ENCODE measurements around the gene TMEM132C.

TMEM132C gene

GRCh38 chr12:128326406-128326805 lies 59.4 kb downstream of the TMEM132C start:
- in situ Hi-C loops (cut with MboI; ENCODE audit: low sequenced_read_pairs, unreplicated experiment): no loop called here
- TF ChIP-seq CTCF (IDR thresholded peaks at IDR 0.05; ENCODE audit: borderline replicate concordance, control extremely low read depth, extremely low read depth, insufficient read depth, missing control alignments): no peak
- DNase-seq (ENCODE audit: low spot score): no peak

- in situ Hi-C loops (cut with MboI; ENCODE audit: low sequenced_read_pairs, unreplicated experiment): no loop called here
- TF ChIP-seq CTCF (IDR thresholded peaks at IDR 0.05; ENCODE audit: borderline replicate concordance, control extremely low read depth, extremely low read depth, insufficient read depth, missing control alignments): no peak
- no peak for DNase-seq (ENCODE audit: low spot score)
These were observed 62.0 kb downstream of the TMEM132C start for GRCh38 chr12:128328961-128329360.

- in situ Hi-C loops (cut with MboI; ENCODE audit: low sequenced_read_pairs, unreplicated experiment): no loop called here
- no peak for TF ChIP-seq CTCF (IDR thresholded peaks at IDR 0.05; ENCODE audit: borderline replicate concordance, control extremely low read depth, extremely low read depth, insufficient read depth, missing control alignments)
- DNase-seq (ENCODE audit: low spot score): no peak
These were observed 69.5 kb downstream of the TMEM132C start for GRCh38 chr12:128336204-128337070.

GRCh38 chr12:128337071-128337345 lies 70.0 kb downstream of the TMEM132C start:
- no peak for DNase-seq (ENCODE audit: low spot score)
- TF ChIP-seq CTCF (IDR thresholded peaks at IDR 0.05; ENCODE audit: borderline replicate concordance, control extremely low read depth, extremely low read depth, insufficient read depth, missing control alignments): no peak
- in situ Hi-C loops (cut with MboI; ENCODE audit: low sequenced_read_pairs, unreplicated experiment): no loop called here

- in situ Hi-C loops (cut with MboI; ENCODE audit: low sequenced_read_pairs, unreplicated experiment): no loop called here
- no peak for DNase-seq (ENCODE audit: low spot score)
- TF ChIP-seq CTCF (IDR thresholded peaks at IDR 0.05; ENCODE audit: borderline replicate concordance, control extremely low read depth, extremely low read depth, insufficient read depth, missing control alignments): no peak
These were observed 70.6 kb downstream of the TMEM132C start for GRCh38 chr12:128337431-128338170.

- in situ Hi-C loops (cut with MboI; ENCODE audit: low sequenced_read_pairs, unreplicated experiment): no loop called here
These were observed 71.6 kb downstream of the TMEM132C start for GRCh38 chr12:128338386-128339125.

More at GRCh38 chr12:128338386-128339125, 71.6 kb downstream of the TMEM132C start:
- DNase-seq (ENCODE audit: low spot score): no peak
- TF ChIP-seq CTCF (IDR thresholded peaks at IDR 0.05; ENCODE audit: borderline replicate concordance, control extremely low read depth, extremely low read depth, insufficient read depth, missing control alignments): no peak

Measured in GM13976 (cell line).